Endothelial cell of umbilical vein (primary cell): Measurements from ENCODE around the gene TEKT5. TPM values are rescaled to one million over a fixed set of nuclear protein-coding genes. Genes with fewer than 3 reads are reported as not detected.
A peak's percentile ranks its signal among the peaks of the same experiment; 100 is the strongest.

Experiments
- BruUV-seq: library from RNA; stranded (reverse); fragments of 400-500 nt; replicated peaks from 2 replicates; lab custom pipeline; 2021; lab: Mats Ljungman, UMichigan
- CTCF ChIA-PET: fragments of 300-600, 350-600 bp; sonication (Branson Sonifier 250); formaldehyde crosslinking; loops from one replicate; lab custom pipeline; 2021; ENCODE audit warnings: antibody characterized with exemption, inconsistent platforms; lab: Charles Lee
- POLR2A ChIA-PET: fragments of 300-600, 350-600 bp; sonication (Branson Sonifier 250); formaldehyde crosslinking; loops from one replicate; lab custom pipeline; 2021; ENCODE audit warnings: antibody characterized with exemption, inconsistent platforms; lab: Charles Lee
- DNase-seq: peaks from one replicate; pipeline ENCODE4 v3.0.0-alpha.2; 2011; ENCODE audit warnings: low read depth, low spot score
- FAIRE-seq: peaks from 2 replicates; lab custom pipeline; 2011; peaks lifted over from hg19 to GRCh38; lab: Jason Lieb, UNC
- H2AFZ ChIP-seq: 2 replicates; pipeline ENCODE4 v1.6.0; 2012; ENCODE audit warnings: low read depth, low read length, control low read depth, inconsistent platforms
- H3K27ac ChIP-seq: 2 replicates; pipeline ENCODE4 v1.5.1; 2011; ENCODE audit warnings: low read depth, mild to moderate bottlenecking, control low read depth, low read length, moderate library complexity; ENCODE audit not compliant: insufficient read depth
- H3K27me3 ChIP-seq, 2 experiments: 2 replicates each; pipeline versions ENCODE4 v1.6.0 to v1.6.1; 2011; ENCODE audit warnings: low read length in 2 of 2, mixed read lengths in 1 of 2; ENCODE audit not compliant: control insufficient read depth in 2 of 2, insufficient read depth in 2 of 2
- H3K36me3 ChIP-seq, 2 experiments: 2 replicates in 1 of 2; 3 replicates in 1 of 2; pipeline ENCODE4 v1.5.1; 2011; ENCODE audit warnings: low read length in 2 of 2, mild to moderate bottlenecking in 1 of 2, moderate library complexity in 1 of 2; ENCODE audit not compliant: control insufficient read depth in 2 of 2, insufficient read depth in 2 of 2; ENCODE audit errors: extremely low read depth in 1 of 2
- H3K4me1 ChIP-seq: 3 replicates; pipeline ENCODE4 v1.5.1; 2011; ENCODE audit warnings: mild to moderate bottlenecking, low read length; ENCODE audit not compliant: control insufficient read depth, insufficient read depth; ENCODE audit errors: extremely low read depth
- H3K4me2 ChIP-seq: 2 replicates; pipeline ENCODE4 v1.6.1; 2011; ENCODE audit warnings: low read length, control low read depth, mixed read lengths; ENCODE audit not compliant: insufficient read depth
- H3K4me3 ChIP-seq, 3 experiments: fragments of 200-600 bp in 1 of 3; sonication (generic), shearing (Covaris generic) in 1 of 3; replicated peaks in 1 of 3; 2 replicates each; pipeline ENCODE4 v1.5.1; 2011 to 2016; ENCODE audit warnings: control low read depth in 3 of 3, low read length in 3 of 3, mild to moderate bottlenecking in 2 of 3, inconsistent platforms in 1 of 3, low read depth in 1 of 3, moderate library complexity in 1 of 3; ENCODE audit not compliant: insufficient read depth in 1 of 3
- H3K79me2 ChIP-seq: 2 replicates; pipeline ENCODE4 v1.6.0; 2012; ENCODE audit warnings: low read length, inconsistent platforms; ENCODE audit not compliant: control insufficient read depth, insufficient read depth
- H3K9ac ChIP-seq: replicated peaks from 2 replicates; pipeline ENCODE3; 2011; ENCODE audit warnings: low read length, control low read depth; ENCODE audit not compliant: insufficient read depth; ENCODE audit errors: extremely low read depth
- H3K9me1 ChIP-seq: replicated peaks from 3 replicates; pipeline ENCODE4 v1.6.0; 2011; ENCODE audit warnings: mild to moderate bottlenecking, low read length; ENCODE audit not compliant: control insufficient read depth, insufficient read depth; ENCODE audit errors: extremely low read depth
- H3K9me3 ChIP-seq: replicated peaks from 2 replicates; pipeline ENCODE4 v1.5.1; 2012; ENCODE audit warnings: low read length, inconsistent platforms; ENCODE audit not compliant: control insufficient read depth, insufficient read depth
- H4K20me1 ChIP-seq: replicated peaks from 2 replicates; pipeline ENCODE3; 2011; ENCODE audit warnings: mild to moderate bottlenecking, low read length; ENCODE audit not compliant: control insufficient read depth, insufficient read depth; ENCODE audit errors: extremely low read depth
- CTCF ChIP-seq, 2 donors: IDR thresholded peaks; 1 replicate in 1 of 2; 2 replicates in 1 of 2; pipeline ENCODE4 v1.5.1; 2011; ENCODE audit warnings: low read length in 2 of 2, mild to moderate bottlenecking in 2 of 2, moderate library complexity in 2 of 2, control low read depth in 1 of 2, inconsistent platforms in 1 of 2, low read depth in 1 of 2; ENCODE audit not compliant: insufficient read depth in 1 of 2; ENCODE audit errors: extremely low read depth in 1 of 2
- EZH2 ChIP-seq: IDR thresholded peaks from 2 replicates; pipeline ENCODE4 v1.6.1; 2012; ENCODE audit warnings: borderline replicate concordance, low read depth, mild to moderate bottlenecking, moderate library complexity, low read length, inconsistent platforms; ENCODE audit not compliant: severe bottlenecking
- FOS ChIP-seq: IDR thresholded peaks from 2 replicates; pipeline ENCODE4 v1.6.1; 2011; ENCODE audit warnings: mild to moderate bottlenecking, low read length, moderate library complexity, borderline replicate concordance; ENCODE audit not compliant: insufficient read depth
- GATA2 ChIP-seq: IDR thresholded peaks from 2 replicates; pipeline ENCODE4 v1.7.0; 2011; ENCODE audit warnings: low read depth, mild to moderate bottlenecking, moderate library complexity, mixed read lengths, low read length; ENCODE audit not compliant: insufficient read length, insufficient read depth
- JUN ChIP-seq: IDR thresholded peaks from 2 replicates; pipeline ENCODE4 v1.6.1; 2011; ENCODE audit warnings: borderline replicate concordance, low read depth; ENCODE audit not compliant: insufficient read length, insufficient read depth
- MAX ChIP-seq: IDR thresholded peaks from 2 replicates; pipeline ENCODE4 v1.6.1; 2011; ENCODE audit not compliant: insufficient read depth, insufficient read length
- MYC ChIP-seq: IDR thresholded peaks from one replicate; pipeline ENCODE4 v1.6.1; 2011; ENCODE audit warnings: mild to moderate bottlenecking, low read depth, low read length
- POLR2A ChIP-seq: IDR thresholded peaks from 2 replicates; pipeline ENCODE4 v1.6.1; 2012; ENCODE audit warnings: low read depth, mild to moderate bottlenecking, control low read depth, low read length
- POLR2AphosphoS5 ChIP-seq: IDR thresholded peaks from 2 replicates; pipeline ENCODE4 v1.6.1; 2012; ENCODE audit warnings: low read depth, mild to moderate bottlenecking, control low read depth, low read length, moderate library complexity; ENCODE audit not compliant: insufficient read depth
- dilution Hi-C: fragments of 300-500 bp; cut with MboI; formaldehyde crosslinking; loops from one replicate; pipeline ENCODE4 v1.15.0; 2019; ENCODE audit warnings: low sequenced_read_pairs; ENCODE audit not compliant: extremely low pct_ligation_motif_present
- intact Hi-C: fragments of 100-400 bp; cut with micrococcal nuclease; formaldehyde crosslinking; loops from one replicate; pipeline ENCODE4 v1.10.0; 2022
- polyA plus RNA-seq, 4 experiments: library from polyadenylated mRNA; depleted of rRNA in 3 of 4; stranded (reverse) in 3 of 4; unstranded in 1 of 4; fragments of >200 nt; gene quantifications; 2 replicates each; pipeline versions ENCODE4 v1.2.1 to v1.2.3, GENCODE V29; 2011 to 2012; ENCODE audit warnings: missing spikeins in 1 of 4
- total RNA-seq: library from RNA; stranded (reverse); gene quantifications from 2 replicates; pipeline ENCODE4 v1.2.3, GENCODE V29; 2021

TEKT5 gene
- total and polyA plus RNA-seq, 2 donors (not counting 3 experiments of a cell fraction or from before 2014, with no cell fraction given): not detected

- Histone ChIP-seq H3K4me3 (peak overlapping the region; percentile 14 to 73 (median 30)), H3K27ac (no peak overlapping the region), H3K4me1 (peaks cover 3% of the 10 kb centered on the region), H3K36me3 (no peaks in the 10 kb centered on the region), H3K79me2 (no peaks in the 10 kb centered on the region), H3K9ac (peak overlapping the region; percentile 25), H2AFZ (peak overlapping the region; percentile 98), H3K9me1 (no peaks in the 10 kb centered on the region), H3K27me3 (peaks cover 6 to 12% of the 10 kb centered on the region in 2 experiments), H3K4me2 (peak overlapping the region; percentile 83), H3K9me3 (no peaks in the 10 kb centered on the region), H4K20me1 (no peaks in the 10 kb centered on the region)
- BruUV-seq: no TSS peak
- dilution Hi-C loops: no loop called here
- TF ChIP-seq JUN (no peak), POLR2AphosphoS5 (no peak), GATA2 (no peak), MYC (no peak), CTCF (IDR thresholded peaks at IDR 0.05; ENCODE audit: extremely low read depth in 1 of 2, insufficient read depth in 1 of 2, low read depth in 1 of 2, low read length in 2 of 2) (no peak), MAX (no peak), EZH2 (no peak), FOS (no peak), POLR2A (no peak)
- POLR2A ChIA-PET: no interaction called here
- DNase-seq (no peak), FAIRE-seq (no peak)
- CTCF ChIA-PET: interaction anchor here (1.0 to 1.9 kb wide), 7 partner anchors 15 to 163 kb away, joined by 3 to 9 read pairs (median 7); partner anchors contain the start of gene NUBP1
- intact Hi-C loops: loop anchor here (1.0 kb wide), 4 partner anchors 22 to 360 kb away; no protein-coding TSS in a partner anchor
Measured at GRCh38 chr16:10580883-10581247, 113.9 kb downstream of the TEKT5 start.
